Stimulated activated CD4-positive, alpha-beta T cell treated with anti-CD3 and anti-CD28 coated beads, Interleukin-2, amount 100 ng/mL, for 48 hours (primary cell): ENCODE data around the gene ADORA2A.

Experiments used
- DNase-seq, 2 donors: peaks; one replicate each; pipeline ENCODE4 v3.0.0-alpha.2; 2020

The ADORA2A gene

GRCh38 chr22:24404561-24405275, 22.7 kb upstream of the ADORA2A start:
- no peak for DNase-seq

DNA sequence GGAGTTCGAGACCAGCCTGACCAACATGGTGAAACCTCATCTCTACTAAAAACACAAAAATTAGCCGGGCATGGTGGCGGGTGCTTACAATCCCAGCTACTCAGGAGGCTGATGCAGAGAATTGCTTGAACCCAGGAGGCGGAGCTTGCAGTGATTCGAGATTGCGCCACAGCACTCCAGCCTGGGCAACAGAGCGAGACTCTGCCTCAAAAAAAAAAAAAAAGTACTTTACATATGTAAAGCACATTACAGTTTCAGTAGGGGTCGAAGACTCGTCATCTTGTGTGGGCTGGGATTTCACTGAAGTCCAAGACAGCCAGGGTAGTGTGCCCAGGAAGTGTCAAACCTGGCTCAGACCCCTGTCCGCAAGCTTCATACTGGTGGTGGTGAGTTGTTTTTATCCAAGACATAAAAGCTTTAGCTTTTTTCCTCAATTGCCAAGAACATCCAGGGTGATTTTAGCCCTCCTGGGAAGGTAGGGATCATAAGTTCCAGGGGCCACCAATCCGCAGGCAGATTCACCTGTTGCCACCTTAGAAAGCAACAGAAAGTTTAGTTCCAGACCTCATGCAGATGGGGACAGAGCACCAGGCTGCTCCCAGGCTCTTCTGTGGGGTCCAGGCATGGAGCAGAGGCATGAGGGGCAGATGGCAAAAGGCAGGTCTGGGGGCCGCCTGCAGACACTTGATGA, 21.6 kb upstream of the ADORA2A start:
- DNase-seq: no peak

DNA sequence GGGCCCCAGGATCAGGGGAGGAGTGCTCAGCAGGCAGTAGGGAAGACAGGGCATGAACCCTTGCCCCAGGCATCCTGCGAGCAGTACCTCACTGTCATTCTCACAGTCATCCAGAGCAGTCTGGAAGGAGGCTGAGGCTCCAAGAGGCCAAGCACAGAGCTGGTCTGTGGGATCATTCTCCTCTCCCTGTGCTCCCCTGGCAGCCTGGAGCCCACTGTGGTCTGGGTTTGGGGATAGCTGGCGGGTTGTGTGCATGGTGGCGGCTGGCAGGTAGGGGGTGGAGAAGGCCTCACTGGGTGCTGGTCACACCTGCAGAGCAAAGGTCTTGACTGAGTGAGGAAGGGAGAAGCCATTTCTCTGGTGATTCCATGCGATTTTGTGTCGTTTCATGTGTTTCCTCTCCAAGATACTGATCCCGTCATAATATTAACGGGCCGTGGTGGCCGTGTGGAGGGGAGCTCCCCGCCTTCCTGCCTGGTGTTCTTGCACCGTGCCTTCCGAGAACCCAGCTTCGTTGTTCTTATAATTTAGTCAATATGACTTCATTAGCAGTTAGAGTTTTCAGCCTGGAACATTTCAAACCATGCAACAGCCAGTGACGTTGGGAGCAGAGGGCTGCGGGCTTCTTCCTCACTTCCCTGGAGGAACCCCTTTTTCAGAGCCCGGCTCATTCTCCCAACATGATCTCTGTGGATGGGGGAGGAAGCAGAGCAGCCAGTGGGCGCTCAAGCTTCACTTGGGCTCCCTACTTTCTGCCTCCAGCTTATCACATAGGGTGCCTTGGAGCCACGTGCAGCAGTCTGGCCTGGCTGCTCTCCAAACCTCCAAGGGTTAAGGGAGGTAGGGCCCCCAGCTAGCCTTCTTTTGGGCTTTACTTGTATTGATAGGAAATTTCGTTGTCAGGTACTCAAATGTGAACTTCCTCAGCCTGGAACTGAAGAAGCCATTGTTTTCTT, 20.8 kb upstream of the ADORA2A start:
- DNase-seq: no peak

- DNase-seq: no peak
These were observed 20.1 kb upstream of the ADORA2A start for GRCh38 chr22:24407278-24407665.

DNA sequence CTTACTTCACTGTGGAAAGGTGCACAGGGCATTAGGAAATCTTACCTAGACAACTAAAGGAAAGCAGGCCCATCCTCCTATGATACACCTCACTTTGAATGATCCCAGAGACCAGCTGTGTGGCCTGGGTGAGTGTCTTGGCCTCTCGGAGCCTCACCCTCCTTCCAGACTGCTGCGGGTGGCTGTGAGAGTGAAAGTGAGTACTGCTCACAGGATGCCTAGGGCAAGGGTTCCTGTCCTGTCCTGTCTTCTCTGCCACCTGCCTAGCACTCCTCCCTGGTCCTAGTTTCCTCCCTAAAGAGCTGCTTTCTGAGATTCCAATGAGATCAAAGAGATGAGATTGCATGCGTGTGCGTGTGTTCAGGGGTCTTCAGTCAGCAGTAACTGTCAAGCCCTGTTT, 19.5 kb upstream of the ADORA2A start:
- DNase-seq: no peak

- no peak for DNase-seq
These were observed 18.8 kb upstream of the ADORA2A start for GRCh38 chr22:24408630-24409029.

DNA sequence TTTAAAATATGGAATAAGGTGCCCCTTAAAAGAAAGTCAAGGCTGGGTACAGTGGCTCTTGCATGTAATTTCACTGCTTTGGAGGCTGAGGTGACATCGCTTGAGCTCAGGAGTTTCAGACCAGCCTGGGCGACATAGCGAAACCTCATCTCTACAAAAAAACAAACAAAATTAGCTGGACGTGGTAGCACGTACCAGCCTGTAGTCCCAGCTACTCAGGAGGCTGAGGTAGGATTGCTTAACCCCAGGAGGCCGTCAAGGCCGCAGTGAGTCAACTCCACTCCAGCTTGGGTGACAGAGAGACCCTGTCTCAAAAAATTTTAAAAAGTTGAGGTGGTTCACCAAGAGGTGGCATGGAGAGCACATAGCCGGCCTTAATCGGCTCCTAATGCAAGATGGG, 17.7 kb upstream of the ADORA2A start:
- no peak for DNase-seq

GRCh38 chr22:24410110-24410856, 17.1 kb upstream of the ADORA2A start:
- DNase-seq: no peak

DNA sequence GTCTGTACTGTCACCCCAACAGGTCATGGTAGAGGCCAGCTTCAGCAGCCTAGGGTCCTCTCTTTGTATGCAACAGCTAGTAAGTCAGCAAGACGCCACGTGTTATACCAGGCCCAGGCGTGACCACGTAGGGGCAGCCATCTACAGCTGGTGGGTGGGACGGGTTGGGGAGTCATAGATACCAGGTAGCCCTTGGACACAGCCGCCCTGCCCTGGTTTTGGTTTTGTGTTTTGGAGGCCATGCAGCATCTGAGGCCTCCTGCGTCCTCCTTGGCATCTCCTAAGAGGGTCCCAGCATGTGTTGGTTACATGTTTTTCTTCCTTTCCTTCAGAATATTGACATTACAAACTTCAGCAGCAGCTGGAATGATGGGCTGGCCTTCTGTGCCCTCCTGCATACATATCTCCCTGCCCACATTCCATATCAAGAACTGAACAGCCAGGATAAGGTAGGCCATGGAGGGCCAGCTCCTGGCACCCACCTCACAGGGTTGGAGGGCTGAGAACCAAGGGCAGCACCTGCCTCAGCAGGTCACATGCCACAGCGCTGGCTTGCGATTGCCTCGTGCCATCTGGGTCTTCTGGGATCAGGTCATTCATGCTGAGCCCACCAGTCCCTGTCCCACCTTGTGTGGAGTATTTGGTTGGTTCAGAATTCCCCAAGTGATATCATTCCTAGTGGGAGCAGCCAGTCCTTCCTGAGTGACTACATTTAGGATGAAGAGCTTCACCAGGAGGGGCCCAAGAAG, 16.0 kb upstream of the ADORA2A start:
- no peak for DNase-seq

GRCh38 chr22:24412274-24412673, 15.1 kb upstream of the ADORA2A start:
- no peak for DNase-seq

- no peak for DNase-seq
These were observed 14.1 kb upstream of the ADORA2A start for GRCh38 chr22:24413271-24413670.

DNA sequence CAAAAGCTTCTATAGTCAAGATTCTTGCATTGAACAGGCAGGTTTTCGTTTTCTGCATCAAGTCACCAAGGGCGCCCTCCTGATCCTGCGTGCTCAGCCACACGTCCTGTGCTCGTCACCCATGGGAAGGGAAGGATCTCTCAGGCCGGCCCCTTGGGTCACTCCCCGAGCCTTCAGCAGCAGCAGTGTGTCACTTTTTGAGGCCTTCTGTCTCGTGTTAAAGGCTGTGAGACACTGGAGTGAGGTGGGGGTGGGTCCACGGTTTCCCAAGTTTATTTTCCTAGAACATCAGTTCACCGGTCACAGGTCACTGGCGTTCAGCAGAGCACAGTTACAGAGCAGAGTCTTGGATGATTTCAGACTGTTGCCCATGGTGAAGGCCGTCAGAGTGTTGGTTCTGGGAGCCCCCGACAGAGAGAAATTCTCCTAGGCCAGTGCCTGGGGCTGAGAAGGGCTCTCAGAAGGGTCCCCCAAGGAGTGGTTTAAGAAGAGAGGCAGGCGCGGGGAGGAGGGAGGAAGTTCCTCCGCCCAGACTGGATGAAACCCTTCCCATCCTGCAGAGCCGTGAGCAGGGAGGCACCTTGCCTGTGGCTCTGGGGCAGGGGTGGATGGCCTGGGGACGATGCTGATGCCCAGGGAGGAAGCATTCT, 13.5 kb upstream of the ADORA2A start:
- no peak for DNase-seq

- DNase-seq: no peak
These were observed 12.9 kb upstream of the ADORA2A start for GRCh38 chr22:24414523-24414922.

DNA sequence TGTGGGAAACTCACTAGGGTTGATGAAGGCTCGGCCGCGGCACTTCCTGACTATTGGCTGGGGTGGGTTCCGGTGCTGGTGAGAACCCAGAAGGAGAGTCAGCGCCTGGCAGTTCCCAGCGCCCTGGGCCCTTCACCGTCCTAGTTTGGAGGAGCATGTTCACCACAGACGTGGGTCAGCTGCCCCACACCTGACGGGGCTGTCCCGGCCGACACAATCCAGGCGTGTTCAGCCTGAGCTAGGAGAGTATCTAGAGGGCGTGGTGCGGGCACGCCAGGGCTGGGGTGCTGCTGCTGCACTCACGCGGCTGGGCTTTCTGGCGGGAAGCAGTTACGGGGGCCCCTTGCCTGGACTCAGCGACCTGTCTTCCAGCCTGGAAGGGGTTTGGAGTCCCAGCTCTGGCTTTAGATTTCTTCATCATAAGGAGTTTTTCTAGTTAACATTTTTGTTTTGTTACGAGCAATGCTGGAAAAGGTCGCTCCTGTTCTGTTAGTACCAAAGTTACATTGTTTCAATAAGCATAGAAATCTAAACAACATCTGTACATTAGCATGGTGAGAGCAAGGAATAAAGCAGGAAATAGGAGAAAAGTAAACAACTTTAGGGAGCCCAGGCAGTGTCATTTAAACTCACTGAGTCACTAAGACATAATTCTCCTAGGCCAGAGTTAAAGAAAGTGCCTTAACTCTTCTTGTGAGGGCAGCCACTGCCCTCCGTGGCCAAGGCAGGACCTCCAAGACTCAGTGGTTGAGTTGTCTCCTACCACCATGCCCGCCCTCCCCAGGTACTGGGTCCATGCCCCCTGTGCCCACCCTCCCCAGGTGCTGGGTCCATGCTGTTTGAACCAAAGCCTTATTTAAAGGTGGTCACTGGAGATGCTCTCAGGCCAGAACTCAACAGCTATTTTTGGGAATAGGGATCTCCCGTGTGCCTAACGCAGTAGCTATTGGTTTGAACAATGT, 12.1 kb upstream of the ADORA2A start:
- DNase-seq: no peak

DNA sequence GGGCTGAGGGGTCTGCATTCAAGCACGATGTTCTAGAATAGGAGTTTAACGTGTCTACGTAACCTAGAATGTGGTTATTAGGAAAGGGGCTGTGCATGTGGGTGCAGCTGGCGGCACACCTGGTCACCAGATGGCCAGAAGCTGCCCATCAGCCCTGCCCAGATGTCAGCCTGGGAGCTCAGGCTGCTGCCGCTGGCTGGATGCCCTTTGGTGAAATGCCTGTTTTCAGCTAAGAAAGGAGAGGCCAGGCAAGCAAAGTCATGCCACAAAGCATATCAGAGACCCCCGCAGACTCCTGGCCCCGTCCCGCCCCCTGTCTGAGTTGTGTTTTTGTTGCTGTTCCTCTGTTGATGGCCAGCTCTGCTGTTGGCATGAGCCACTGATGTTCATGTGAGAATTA, 11.3 kb upstream of the ADORA2A start:
- DNase-seq: no peak

GRCh38 chr22:24416611-24417010, 10.8 kb upstream of the ADORA2A start:
- no peak for DNase-seq

GRCh38 chr22:24417200-24417599, 10.2 kb upstream of the ADORA2A start:
- DNase-seq: no peak

DNA sequence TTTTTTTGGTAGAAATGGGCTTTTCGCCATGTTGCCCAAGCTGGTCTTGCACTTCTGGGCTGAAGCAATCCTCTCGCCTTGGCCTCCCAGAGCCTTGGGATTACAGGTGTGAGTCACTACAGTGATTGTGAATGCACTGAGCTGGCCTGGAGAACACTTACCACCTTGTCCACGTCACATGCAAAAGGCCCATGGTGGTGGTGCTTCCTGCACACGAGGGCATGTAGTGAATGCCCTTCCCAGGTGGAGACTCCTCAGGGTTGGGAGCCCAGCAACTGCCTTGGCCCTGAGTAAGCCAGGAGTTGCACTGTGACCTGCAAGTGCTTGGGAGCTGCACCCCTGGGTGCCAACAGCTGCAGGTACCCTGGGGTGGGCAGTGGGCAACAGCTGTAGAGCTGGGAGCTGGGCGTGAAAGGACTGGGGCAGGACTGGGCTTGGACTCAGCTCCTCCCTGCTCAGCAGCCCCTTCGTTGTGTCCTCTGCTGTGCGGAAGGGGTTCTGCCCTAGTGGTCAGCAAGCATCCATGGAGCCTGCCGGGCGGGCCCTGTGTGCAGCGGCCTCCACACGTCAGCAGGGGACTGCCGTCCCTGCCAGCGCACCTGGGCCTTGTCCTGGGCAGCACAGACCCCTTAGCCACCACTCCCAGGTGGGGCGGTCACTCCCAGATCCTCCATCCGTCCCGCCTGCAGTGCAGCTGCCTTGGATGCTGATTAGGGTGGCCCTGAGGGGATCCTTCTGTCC, 9.3 kb upstream of the ADORA2A start:
- no peak for DNase-seq

- no peak for DNase-seq
These were observed 8.5 kb upstream of the ADORA2A start for GRCh38 chr22:24418786-24419474.
